Keratinocyte (primary cell): ENCODE results near the gene PLA2G6. TPM values are rescaled to one million over a fixed set of nuclear protein-coding genes. Genes with fewer than 3 reads are reported as not detected.
A peak's percentile ranks its signal among the peaks of the same experiment; 100 is the strongest.
"Not testable (repeated sequence)": the region's sequence is repeated elsewhere in the genome, so short reads cannot be mapped to it uniquely, and the experiment has no call there.

Source experiments
- DNase-seq: peaks from one replicate; pipeline ENCODE4 v3.0.0-alpha.2; 2011; ENCODE audit warnings: low read depth, missing footprints, low spot score
- FAIRE-seq: peaks from 2 replicates; lab custom pipeline; 2011; peaks lifted over from hg19 to GRCh38; lab: Jason Lieb, UNC
- H2AFZ ChIP-seq: 2 replicates; pipeline ENCODE4 v1.6.0; 2012; ENCODE audit warnings: low read length, control low read depth, inconsistent platforms; ENCODE audit not compliant: control insufficient read depth
- H3K27ac ChIP-seq: 2 replicates; pipeline ENCODE4 v1.5.1; 2011; ENCODE audit warnings: low read length; ENCODE audit not compliant: control insufficient read depth, insufficient read depth
- H3K27me3 ChIP-seq: 3 replicates; pipeline ENCODE4 v1.6.0; 2011; ENCODE audit warnings: low read length; ENCODE audit not compliant: control insufficient read depth, insufficient read depth; ENCODE audit errors: extremely low read depth
- H3K36me3 ChIP-seq, 2 experiments: 2 replicates in 1 of 2; 3 replicates in 1 of 2; pipeline ENCODE4 v1.5.1; 2011; ENCODE audit warnings: low read length in 2 of 2, mild to moderate bottlenecking in 1 of 2; ENCODE audit not compliant: control insufficient read depth in 2 of 2, insufficient read depth in 2 of 2; ENCODE audit errors: extremely low read depth in 1 of 2
- H3K4me1 ChIP-seq: 3 replicates; pipeline ENCODE4 v1.5.1; 2011; ENCODE audit warnings: low read length; ENCODE audit not compliant: control insufficient read depth, insufficient read depth; ENCODE audit errors: extremely low read depth
- H3K4me2 ChIP-seq: 3 replicates; pipeline ENCODE4 v1.6.0; 2011; ENCODE audit warnings: low read depth, low read length; ENCODE audit not compliant: control insufficient read depth, insufficient read depth; ENCODE audit errors: extremely low read depth
- H3K4me3 ChIP-seq, 3 experiments: fragments of 200-600 bp in 1 of 3; sonication (generic) in 1 of 3; 2 replicates in 2 of 3; 3 replicates in 1 of 3; pipeline ENCODE4 v1.5.1; 2011 to 2016; ENCODE audit warnings: low read length in 3 of 3, mild to moderate bottlenecking in 3 of 3, control low read depth in 2 of 3, inconsistent platforms in 1 of 3, low read depth in 1 of 3, mixed read lengths in 1 of 3, mixed run types in 1 of 3, moderate library complexity in 1 of 3; ENCODE audit not compliant: control insufficient read depth in 2 of 3, insufficient read depth in 2 of 3; ENCODE audit errors: extremely low read depth in 1 of 3
- H3K79me2 ChIP-seq: 2 replicates; pipeline ENCODE4 v1.6.0; 2012; ENCODE audit warnings: low read length; ENCODE audit not compliant: control insufficient read depth, insufficient read depth
- H3K9ac ChIP-seq: 3 replicates; pipeline ENCODE4 v1.6.0; 2011; ENCODE audit warnings: low read length; ENCODE audit not compliant: control insufficient read depth, insufficient read depth; ENCODE audit errors: extremely low read depth
- H3K9me1 ChIP-seq: 3 replicates; pipeline ENCODE4 v1.6.0; 2011; ENCODE audit warnings: low read length; ENCODE audit not compliant: control insufficient read depth, insufficient read depth; ENCODE audit errors: extremely low read depth
- H3K9me3 ChIP-seq: 2 replicates; pipeline ENCODE4 v1.5.1; 2012; ENCODE audit warnings: low read depth, low read length; ENCODE audit not compliant: control insufficient read depth
- H4K20me1 ChIP-seq: 3 replicates; pipeline ENCODE4 v1.6.0; 2011; ENCODE audit warnings: low read length; ENCODE audit not compliant: control insufficient read depth, insufficient read depth; ENCODE audit errors: extremely low read depth
- EZH2 ChIP-seq: IDR thresholded peaks from one replicate; pipeline ENCODE4 v1.6.1; 2012; ENCODE audit warnings: inconsistent platforms, mild to moderate bottlenecking, low read length, moderate library complexity
- dilution Hi-C: fragments of 300-500 bp; cut with MboI; formaldehyde crosslinking; loops from one replicate; pipeline ENCODE4 v1.7.0; 2020; ENCODE audit warnings: low sequenced_read_pairs; ENCODE audit not compliant: extremely low pct_ligation_motif_present
- polyA plus RNA-seq, 5 experiments: library from polyadenylated mRNA; depleted of rRNA in 3 of 5; stranded (reverse) in 3 of 5; stranded (forward) in 1 of 5; unstranded in 1 of 5; fragments of >200 nt; gene quantifications; 1 replicate in 1 of 5; 2 replicates in 3 of 5; 3 replicates in 1 of 5; pipeline versions ENCODE4 v1.2.1 to v1.2.3, GENCODE V29; 2011 to 2012; ENCODE audit warnings: missing spikeins in 2 of 5, low read depth in 1 of 5, low replicate concordance in 1 of 5
- TF ChIP-seq, protein P1 (sequence below), 3 experiments: IDR thresholded peaks in 1 of 3; conservative IDR thresholded peaks in 1 of 3; optimal IDR thresholded peaks in 1 of 3; 2 replicates in 2 of 3; 3 replicates in 1 of 3; pipeline versions ENCODE3 to v1.5.1; 2011; ENCODE audit warnings: low read length in 3 of 3, mild to moderate bottlenecking in 3 of 3, moderate library complexity in 2 of 3, control low read depth in 1 of 3, inconsistent platforms in 1 of 3; ENCODE audit not compliant: insufficient read depth in 2 of 3; ENCODE audit errors: extremely low read depth in 1 of 3

The PLA2G6 gene
- polyA plus RNA-seq, 1 donor (not counting 4 experiments of a cell fraction or from before 2014, with no cell fraction given), result 5.2 TPM

DNA sequence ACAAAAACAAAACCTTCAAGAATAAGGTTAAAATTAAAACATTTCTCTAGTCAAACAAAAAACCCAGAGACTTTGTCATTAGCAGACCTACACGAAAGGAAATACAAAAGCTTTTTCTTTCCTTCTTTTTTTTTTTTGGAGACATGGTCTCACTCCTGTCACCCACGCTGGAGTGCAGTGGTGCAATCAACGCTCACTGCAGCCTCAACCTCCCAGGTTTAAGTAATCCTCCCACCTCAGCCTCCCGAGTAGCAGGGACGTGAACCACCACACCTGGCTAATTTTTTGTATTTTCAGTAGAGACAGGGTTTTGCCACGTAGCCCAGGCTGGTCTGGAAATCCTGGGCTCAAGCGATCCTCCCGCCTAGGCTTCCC lies 30.5 kb downstream of the PLA2G6 start:
- no peaks in the 10 kb centered on the region for H3K36me3 ChIP-seq
- DNase-seq, result no peak
- dilution Hi-C loops, result no loop called here

DNA sequence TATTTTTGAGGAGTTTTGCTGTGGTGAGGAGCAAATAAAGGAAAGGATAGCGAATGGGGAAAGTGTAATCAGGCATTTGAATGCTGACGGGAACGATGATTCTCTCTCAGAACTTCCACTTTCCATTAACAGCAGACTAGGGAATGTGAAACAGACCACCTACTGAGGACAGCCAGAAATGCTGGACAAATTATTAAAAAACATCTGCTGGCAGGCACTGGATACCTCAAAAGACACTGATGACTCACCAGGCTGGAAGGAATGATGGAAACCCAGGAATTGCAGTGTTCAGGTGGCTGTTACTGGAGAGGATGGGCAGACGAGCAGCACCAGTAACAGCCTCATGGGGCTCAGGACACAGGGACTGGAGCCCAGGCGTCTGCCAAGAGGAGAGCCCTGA lies 33.4 kb downstream of the PLA2G6 start:
- H3K4me2 ChIP-seq, result no peak overlapping the region
- H2AFZ ChIP-seq, result no peak overlapping the region
- H3K79me2 ChIP-seq, result no peaks in the 10 kb centered on the region
- H3K9ac ChIP-seq, result no peak overlapping the region
- DNase-seq (no peak), FAIRE-seq (peak; percentile 91)
- H3K4me1 ChIP-seq, result peaks cover 28% of the 10 kb centered on the region
- no peaks in the 10 kb centered on the region for H3K9me3 ChIP-seq
- no peaks in the 10 kb centered on the region for H4K20me1 ChIP-seq
- H3K36me3 ChIP-seq, result no peaks in the 10 kb centered on the region
- H3K9me1 ChIP-seq, result no peaks in the 10 kb centered on the region
- no peak overlapping the region for H3K4me3 ChIP-seq
- dilution Hi-C loops, result no loop called here
- no peak for TF ChIP-seq EZH2
- TF ChIP-seq, protein P1, sequence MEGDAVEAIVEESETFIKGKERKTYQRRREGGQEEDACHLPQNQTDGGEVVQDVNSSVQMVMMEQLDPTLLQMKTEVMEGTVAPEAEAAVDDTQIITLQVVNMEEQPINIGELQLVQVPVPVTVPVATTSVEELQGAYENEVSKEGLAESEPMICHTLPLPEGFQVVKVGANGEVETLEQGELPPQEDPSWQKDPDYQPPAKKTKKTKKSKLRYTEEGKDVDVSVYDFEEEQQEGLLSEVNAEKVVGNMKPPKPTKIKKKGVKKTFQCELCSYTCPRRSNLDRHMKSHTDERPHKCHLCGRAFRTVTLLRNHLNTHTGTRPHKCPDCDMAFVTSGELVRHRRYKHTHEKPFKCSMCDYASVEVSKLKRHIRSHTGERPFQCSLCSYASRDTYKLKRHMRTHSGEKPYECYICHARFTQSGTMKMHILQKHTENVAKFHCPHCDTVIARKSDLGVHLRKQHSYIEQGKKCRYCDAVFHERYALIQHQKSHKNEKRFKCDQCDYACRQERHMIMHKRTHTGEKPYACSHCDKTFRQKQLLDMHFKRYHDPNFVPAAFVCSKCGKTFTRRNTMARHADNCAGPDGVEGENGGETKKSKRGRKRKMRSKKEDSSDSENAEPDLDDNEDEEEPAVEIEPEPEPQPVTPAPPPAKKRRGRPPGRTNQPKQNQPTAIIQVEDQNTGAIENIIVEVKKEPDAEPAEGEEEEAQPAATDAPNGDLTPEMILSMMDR (optimal IDR thresholded peaks at IDR 0.05 in 1 of 3, IDR thresholded peaks at IDR 0.05 in 1 of 3, conservative IDR thresholded peaks at IDR 0.05 in 1 of 3; ENCODE audit: extremely low read depth in 1 of 3, insufficient read depth in 2 of 3, low read length in 3 of 3), result no peak
- no peaks in the 10 kb centered on the region for H3K27me3 ChIP-seq
- H3K27ac ChIP-seq, result no peak overlapping the region

More for the DNA sequence above, 30.5 kb downstream of the PLA2G6 start:
- Histone ChIP-seq H3K9me1 (peaks cover 2% of the 10 kb centered on the region), H3K79me2 (no peaks in the 10 kb centered on the region), H3K9me3 (no peaks in the 10 kb centered on the region), H3K27ac (no peak overlapping the region), H4K20me1 (no peaks in the 10 kb centered on the region), H3K4me1 (peaks cover 25% of the 10 kb centered on the region), H3K27me3 (no peaks in the 10 kb centered on the region), H2AFZ (no peak overlapping the region), H3K9ac (no peak overlapping the region), H3K4me3 (no peak overlapping the region), H3K4me2 (no peak overlapping the region)
- FAIRE-seq, result no peak
- TF ChIP-seq, protein P1 (optimal IDR thresholded peaks at IDR 0.05 in 1 of 3, IDR thresholded peaks at IDR 0.05 in 1 of 3, conservative IDR thresholded peaks at IDR 0.05 in 1 of 3; ENCODE audit: extremely low read depth in 1 of 3, insufficient read depth in 2 of 3, low read length in 3 of 3), result no peak
- no peak for TF ChIP-seq EZH2

DNA sequence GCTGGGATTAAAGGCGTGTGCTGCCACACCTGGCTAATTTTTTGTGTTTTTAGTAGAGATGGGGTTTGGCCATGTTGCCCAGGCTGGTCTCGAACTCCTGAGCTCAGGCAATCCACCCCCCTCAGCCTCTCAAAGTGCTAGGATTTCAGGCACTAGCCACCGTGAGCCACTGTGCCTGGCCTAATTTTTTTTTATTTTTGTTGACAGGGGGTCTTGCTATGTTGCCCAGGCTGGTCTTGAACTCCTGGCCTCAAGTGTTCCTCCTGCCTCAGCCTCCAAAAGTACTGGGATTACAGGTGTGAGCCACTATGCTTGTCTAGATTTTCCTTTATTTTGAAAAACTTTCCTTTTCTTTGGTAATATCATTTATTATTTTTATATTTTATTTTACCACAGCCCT lies 35.5 kb downstream of the PLA2G6 start:
- peak overlapping the region; percentile 19 for H3K4me2 ChIP-seq
- DNase-seq, H3K4me3 ChIP-seq, FAIRE-seq, H3K9me3 ChIP-seq, H3K27me3 ChIP-seq, H4K20me1 ChIP-seq, H3K36me3 ChIP-seq, H3K9me1 ChIP-seq, dilution Hi-C loops, H3K79me2 ChIP-seq, H2AFZ ChIP-seq: not testable (repeated sequence)
- H3K4me1 ChIP-seq, result peaks cover 28% of the 10 kb centered on the region
- H3K9ac ChIP-seq, result peak overlapping the region; percentile 25
- H3K27ac ChIP-seq, result peak overlapping the region; percentile 72
